GM23248 (cell line): Measurements from ENCODE around the gene SP110. TPM values are rescaled to one million over a fixed set of nuclear protein-coding genes. Genes with fewer than 3 reads are reported as not detected.

Experiments
- DNase-seq: peaks from one replicate; pipeline ENCODE4 v3.0.0-alpha.2; 2015
- H2AFZ ChIP-seq: fragments of 200-600 bp; sonication (generic); 2 replicates; pipeline ENCODE4 v1.6.1; 2016; ENCODE audit warnings: antibody characterized with exemption
- H3F3A ChIP-seq: fragments of 200-600 bp; sonication (generic); 2 replicates; pipeline ENCODE4 v1.6.1; 2016; ENCODE audit warnings: mild to moderate bottlenecking, antibody characterized with exemption, mixed run types; ENCODE audit not compliant: insufficient read depth
- H3K27ac ChIP-seq: fragments of 200-600 bp; sonication (generic); 2 replicates; pipeline ENCODE4 v1.5.1; 2016; ENCODE audit warnings: mild to moderate bottlenecking
- H3K27me3 ChIP-seq: fragments of 200-600 bp; sonication (generic); replicated peaks from 2 replicates; pipeline ENCODE4 v1.6.1; 2016; ENCODE audit warnings: mild to moderate bottlenecking; ENCODE audit not compliant: insufficient read depth
- H3K36me3 ChIP-seq: fragments of 200-600 bp; sonication (generic); 2 replicates; pipeline ENCODE4 v1.6.1; 2016; ENCODE audit warnings: low read depth, mild to moderate bottlenecking
- H3K4me1 ChIP-seq: fragments of 200-600 bp; sonication (generic); 2 replicates; pipeline ENCODE4 v1.6.1; 2016; ENCODE audit warnings: mild to moderate bottlenecking; ENCODE audit not compliant: insufficient read depth
- H3K4me2 ChIP-seq: fragments of 200-600 bp; sonication (generic); one replicate; pipeline ENCODE4 v1.6.1; 2016; ENCODE audit warnings: mild to moderate bottlenecking; ENCODE audit not compliant: unreplicated experiment
- H3K4me3 ChIP-seq: fragments of 200-600 bp; sonication (generic); 2 replicates; pipeline ENCODE4 v1.5.1; 2016; ENCODE audit warnings: mild to moderate bottlenecking
- H3K79me2 ChIP-seq: fragments of 200-600 bp; sonication (generic); 2 replicates; pipeline ENCODE4 v1.6.1; 2016; ENCODE audit warnings: mild to moderate bottlenecking; ENCODE audit not compliant: insufficient read depth
- H3K9ac ChIP-seq: fragments of 200-600 bp; sonication (generic); 2 replicates; pipeline ENCODE4 v1.6.1; 2016; ENCODE audit warnings: mild to moderate bottlenecking
- H3K9me2 ChIP-seq: fragments of 200-600 bp; sonication (generic); 2 replicates; pipeline ENCODE4 v1.6.1; 2016; ENCODE audit warnings: mixed run types, mild to moderate bottlenecking, moderate library complexity; ENCODE audit not compliant: insufficient read depth
- H3K9me3 ChIP-seq: fragments of 200-600 bp; sonication (generic); one replicate; pipeline ENCODE4 v1.6.1; 2017; ENCODE audit warnings: low read depth
- H4K20me1 ChIP-seq: fragments of 200-600 bp; sonication (generic); 2 replicates; pipeline ENCODE4 v1.6.0; 2016; ENCODE audit not compliant: insufficient read depth
- EZH2 ChIP-seq: fragments of 200-600 bp; sonication (generic); IDR thresholded peaks from 2 replicates; pipeline ENCODE4 v1.6.1; 2018; ENCODE audit warnings: antibody characterized with exemption, mild to moderate bottlenecking; ENCODE audit not compliant: insufficient read depth, poor library complexity, severe bottlenecking
- EZH2phosphoT487 ChIP-seq: fragments of 200-600 bp; sonication (generic); IDR thresholded peaks from 2 replicates; pipeline ENCODE4 v1.6.1; 2018; ENCODE audit warnings: antibody characterized with exemption, moderate library complexity, mild to moderate bottlenecking, low read depth; ENCODE audit not compliant: insufficient read depth
- WGBS, 2 experiments: methylation state at CpG; one replicate each; pipeline ENCODE4 v1.1.6; 2015 to 2017; ENCODE audit warnings: low lambda C conversion rate in 2 of 2, low coverage in 1 of 2; ENCODE audit errors: missing lambda C conversion rate in 2 of 2; 5-methylcytosine and 5-hydroxymethylcytosine counted together
- in situ Hi-C: fragments of 300-500 bp; cut with MboI; formaldehyde crosslinking; loops from 2 replicates; pipeline ENCODE4 v1.15.0; 2020
- polyA plus RNA-seq: library from polyadenylated mRNA; unstranded; fragments of >200 nt; fragmentation: Nextera tagmentation; extraction: Ambion mirVana; gene quantifications from 2 replicates; pipeline ENCODE4 v1.2.1, GENCODE V29; 2016
- total RNA-seq: library from RNA; depleted of rRNA; stranded (reverse); fragments of >200 nt; shearing (Covaris generic); gene quantifications from 2 replicates; pipeline ENCODE4 v1.2.3, GENCODE V29; 2014

Gene SP110
- total and polyA plus RNA-seq, 2 experiments from 2014 or later = 13.4 to 24.3 TPM

- TF ChIP-seq EZH2phosphoT487 (no peak), EZH2 (no peak)
- no peak overlapping the region for H3K4me2 ChIP-seq
- H3K4me3 ChIP-seq = no peak overlapping the region
- in situ Hi-C loops = no loop called here
- WGBS, 2 experiments = 92 to 93% methylated on average over 7 of the region's 7 CpGs
- H3K4me1 ChIP-seq = no peaks in the 10 kb centered on the region
- no peaks in the 10 kb centered on the region for H3K27me3 ChIP-seq
- DNase-seq = no peak
- H3K9me2 ChIP-seq = no peaks in the 10 kb centered on the region
- no peaks in the 10 kb centered on the region for H3K79me2 ChIP-seq
- H3K36me3 ChIP-seq = no peaks in the 10 kb centered on the region; the same call in 1 of the 2 replicates
- H3F3A ChIP-seq = no peaks in the 10 kb centered on the region
- H4K20me1 ChIP-seq = no peaks in the 10 kb centered on the region
- H3K9ac ChIP-seq = no peak overlapping the region
- H2AFZ ChIP-seq = no peak overlapping the region
- no peak overlapping the region for H3K27ac ChIP-seq
- no peaks in the 10 kb centered on the region for H3K9me3 ChIP-seq
Observed at GRCh38 chr2:230179907-230180306, 39.9 kb downstream of the SP110 start.

DNA sequence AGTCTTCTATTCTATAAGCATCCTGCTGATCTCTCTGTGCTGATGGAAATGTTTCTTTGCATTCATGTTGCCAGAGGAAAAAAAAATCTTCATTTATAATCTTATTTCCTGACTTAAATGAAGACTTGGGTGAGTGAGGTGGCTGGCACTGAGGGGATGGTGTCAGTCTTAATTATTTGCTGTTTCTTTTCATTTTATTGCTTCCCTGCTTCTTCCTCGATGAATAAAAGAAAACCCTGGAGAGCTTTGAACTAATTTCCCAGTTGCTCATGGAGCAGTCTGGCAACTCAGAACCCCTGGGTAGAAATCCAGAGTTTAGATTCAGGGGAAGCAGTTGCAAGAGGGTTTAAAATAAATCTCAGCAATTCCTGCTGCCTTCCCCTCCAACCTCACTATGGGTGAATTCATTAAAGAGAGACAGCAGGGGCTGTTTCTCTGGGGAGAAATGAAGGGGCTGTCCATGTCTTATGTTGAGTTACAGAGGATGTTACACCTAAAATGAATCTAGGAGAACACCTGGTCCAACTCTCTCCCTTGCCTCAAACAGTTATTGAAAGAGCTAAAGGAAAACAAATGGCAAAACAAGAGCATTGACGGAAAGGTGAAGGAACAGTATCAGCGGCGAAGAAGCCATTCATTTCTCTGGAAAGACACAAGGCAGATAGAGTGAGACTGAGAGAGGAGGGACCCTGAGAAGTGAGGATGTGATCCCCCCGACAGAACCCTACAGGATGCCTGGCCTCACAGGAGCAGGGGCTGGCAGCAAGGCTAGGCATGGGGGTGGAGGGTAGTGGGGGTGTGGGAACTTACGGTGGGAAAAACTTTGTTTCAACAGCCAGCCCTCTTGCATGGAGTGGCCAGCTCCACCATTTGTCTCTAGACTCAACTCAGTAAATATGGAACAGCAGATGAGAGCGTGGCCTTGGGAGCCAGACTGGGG, 41.0 kb downstream of the SP110 start:
- no peaks in the 10 kb centered on the region for H3F3A ChIP-seq
- WGBS, 2 experiments = 93 to 94% methylated on average over 5 to 7 of the region's 7 CpGs

GRCh38 chr2:230176996-230177395, 42.8 kb downstream of the SP110 start:
- TF ChIP-seq EZH2 (no peak), EZH2phosphoT487 (no peak)

More for the DNA sequence above, 41.0 kb downstream of the SP110 start:
- Histone ChIP-seq H3K4me2 (no peak overlapping the region), H3K4me1 (no peaks in the 10 kb centered on the region), H3K9ac (no peak overlapping the region), H3K27ac (no peak overlapping the region), H2AFZ (no peak overlapping the region), H3K36me3 (no peaks in the 10 kb centered on the region; the same call in 1 of the 2 replicates), H3K4me3 (no peak overlapping the region), H3K9me3 (no peaks in the 10 kb centered on the region), H3K9me2 (no peaks in the 10 kb centered on the region), H4K20me1 (no peaks in the 10 kb centered on the region), H3K79me2 (no peaks in the 10 kb centered on the region), H3K27me3 (no peaks in the 10 kb centered on the region)
- TF ChIP-seq EZH2phosphoT487 (no peak), EZH2 (no peak)
- DNase-seq = no peak
- in situ Hi-C loops = no loop called here

GRCh38 chr2:230174466-230174865, 45.3 kb downstream of the SP110 start:
- TF ChIP-seq EZH2phosphoT487 (no peak), EZH2 (no peak)
- 93 to 97% methylated on average over 7 of the region's 7 CpGs for WGBS, 2 experiments

More at GRCh38 chr2:230176996-230177395, 42.8 kb downstream of the SP110 start:
- no peaks in the 10 kb centered on the region for H3F3A ChIP-seq
- no peaks in the 10 kb centered on the region for H4K20me1 ChIP-seq
- H3K4me1 ChIP-seq = no peaks in the 10 kb centered on the region
- H3K9ac ChIP-seq = no peak overlapping the region
- H3K36me3 ChIP-seq = no peaks in the 10 kb centered on the region; the same call in 1 of the 2 replicates
- H2AFZ ChIP-seq = no peak overlapping the region
- no peak overlapping the region for H3K4me2 ChIP-seq
- DNase-seq = no peak
- H3K27me3 ChIP-seq = no peaks in the 10 kb centered on the region
- 77 to 84% methylated on average over 3 of the region's 3 CpGs for WGBS, 2 experiments
- no peaks in the 10 kb centered on the region for H3K9me2 ChIP-seq
- H3K9me3 ChIP-seq = no peaks in the 10 kb centered on the region
- no peak overlapping the region for H3K4me3 ChIP-seq
- no peaks in the 10 kb centered on the region for H3K79me2 ChIP-seq
- no peak overlapping the region for H3K27ac ChIP-seq
- in situ Hi-C loops = no loop called here

More at GRCh38 chr2:230174466-230174865, 45.3 kb downstream of the SP110 start:
- Histone ChIP-seq H3K79me2 (no peaks in the 10 kb centered on the region), H3K9me3 (no peaks in the 10 kb centered on the region), H3F3A (no peaks in the 10 kb centered on the region), H3K4me2 (no peak overlapping the region), H3K4me3 (no peak overlapping the region), H3K4me1 (no peaks in the 10 kb centered on the region), H2AFZ (no peak overlapping the region), H3K9ac (no peak overlapping the region), H3K9me2 (no peaks in the 10 kb centered on the region), H3K27me3 (no peaks in the 10 kb centered on the region), H3K27ac (no peak overlapping the region), H3K36me3 (no peaks in the 10 kb centered on the region; the same call in 1 of the 2 replicates), H4K20me1 (no peaks in the 10 kb centered on the region)
- no peak for DNase-seq
- in situ Hi-C loops = no loop called here
